Panc1 (cell line): ENCODE results near the gene SYNRG. TPM values are rescaled to one million over a fixed set of nuclear protein-coding genes. Genes with fewer than 3 reads are reported as not detected.

Source experiments
- ATAC-seq: fragments of 200-7000 bp; cut with Tn5 transposase; 2 replicates; pipeline ENCODE4 v1.9.1; 2020; ENCODE audit warnings: mild to moderate bottlenecking, moderate library complexity
- BruUV-seq: library from RNA; stranded (reverse); fragments of 400-500 nt; replicated peaks from 2 replicates; lab custom pipeline; 2021; lab: Mats Ljungman, UMichigan
- CTCF ChIA-PET: fragments of 300-600 bp; sonication (Branson Sonifier 250); formaldehyde crosslinking; loops from one replicate; lab custom pipeline; 2022; ENCODE audit warnings: antibody characterized with exemption; lab: Charles Lee
- POLR2A ChIA-PET: fragments of 300-600 bp; sonication (Branson Sonifier 250); formaldehyde crosslinking; loops from one replicate; lab custom pipeline; 2022; ENCODE audit warnings: antibody characterized with exemption; lab: Charles Lee
- DNase-seq: peaks from one replicate; pipeline ENCODE4 v3.0.0-alpha.2; 2010; ENCODE audit warnings: low read depth, low spot score
- H3K27ac ChIP-seq: 2 replicates; pipeline ENCODE4 v1.5.1; 2011; ENCODE audit warnings: mild to moderate bottlenecking, low read length, inconsistent platforms
- H3K27me3 ChIP-seq: fragments of 200-500 bp; sonication (Bioruptor generic); 2 replicates; pipeline ENCODE4 v1.6.0; 2014; ENCODE audit warnings: low read length, inconsistent platforms; ENCODE audit not compliant: control insufficient read depth, insufficient read depth
- H3K36me3 ChIP-seq: fragments of 200-500 bp; sonication (Bioruptor generic); 2 replicates; pipeline ENCODE4 v1.5.1; 2014; ENCODE audit warnings: inconsistent platforms, mild to moderate bottlenecking, low read length, moderate library complexity; ENCODE audit not compliant: control insufficient read depth, insufficient read depth
- H3K4me1 ChIP-seq: 2 replicates; pipeline ENCODE4 v1.5.1; 2011; ENCODE audit warnings: inconsistent platforms, mild to moderate bottlenecking, low read length, moderate library complexity; ENCODE audit not compliant: control insufficient read depth, insufficient read depth
- H3K4me3 ChIP-seq, 2 experiments: 2 replicates each; pipeline ENCODE4 v1.5.1; 2011 to 2012; ENCODE audit warnings: low read depth in 2 of 2, low read length in 2 of 2, mild to moderate bottlenecking in 2 of 2, inconsistent platforms in 1 of 2, moderate library complexity in 1 of 2
- H3K9me3 ChIP-seq: fragments of 200-500 bp; sonication (Bioruptor generic); 2 replicates; pipeline ENCODE4 v1.5.1; 2014; ENCODE audit warnings: low read depth, mild to moderate bottlenecking, inconsistent platforms, low read length, moderate library complexity; ENCODE audit not compliant: control insufficient read depth, insufficient read depth
- CTCF ChIP-seq: fragments of 450-650 bp; IDR thresholded peaks from 2 replicates; pipeline ENCODE4 v1.5.1; 2017; ENCODE audit warnings: mild to moderate bottlenecking
- POLR2AphosphoS5 ChIP-seq: IDR thresholded peaks from 2 replicates; pipeline ENCODE4 v1.6.1; 2012; ENCODE audit warnings: mild to moderate bottlenecking, low read depth, low read length, moderate library complexity
- REST ChIP-seq, 2 experiments: IDR thresholded peaks; 2 replicates each; pipeline ENCODE4 v1.6.1; 2011 to 2012; ENCODE audit warnings: low read depth in 2 of 2, control low read depth in 1 of 2, low read length in 1 of 2, mild to moderate bottlenecking in 1 of 2, moderate library complexity in 1 of 2; ENCODE audit not compliant: insufficient read depth in 1 of 2
- SIN3A ChIP-seq: IDR thresholded peaks from 2 replicates; pipeline ENCODE4 v1.6.1; 2012; ENCODE audit warnings: low read depth, mild to moderate bottlenecking, low read length, moderate library complexity, borderline replicate concordance; ENCODE audit not compliant: insufficient read depth
- TCF7L2 ChIP-seq: IDR thresholded peaks from 2 replicates; pipeline ENCODE4 v1.6.1; 2011; ENCODE audit warnings: mild to moderate bottlenecking, low read depth, low read length, inconsistent platforms
- in situ Hi-C: cut with HindIII; loops from 2 replicates; pipeline ENCODE4 v1.10.0; 2016; ENCODE audit warnings: low sequenced_read_pairs, low pct_unique_long_range_greater_than_20kb
- intact Hi-C: fragments of 100-400 bp; cut with micrococcal nuclease; formaldehyde crosslinking; loops from one replicate; pipeline ENCODE4 v1.10.0; 2022; ENCODE audit not compliant: unreplicated experiment
- total RNA-seq: library from RNA; stranded (reverse); gene quantifications from one replicate; pipeline ENCODE4 v1.2.1, GENCODE V29; 2021; ENCODE audit not compliant: unreplicated experiment

The SYNRG gene
- total RNA-seq, 1 experiment from 2014 or later, result 30.8 TPM

GRCh38 chr17:37642681-37643080 lies 33.5 kb upstream of the SYNRG start:
- Histone ChIP-seq H3K4me3 (peak overlapping the region; percentile 59 to 70), H3K27ac (peak overlapping the region; percentile 75), H3K9me3 (no peaks in the 10 kb centered on the region), H3K4me1 (peaks cover 8% of the 10 kb centered on the region), H3K36me3 (peaks cover 5% of the 10 kb centered on the region; the same call in 1 of the 2 replicates), H3K27me3 (peaks cover 3% of the 10 kb centered on the region; the same call in 1 of the 2 replicates)
- peak; percentile 18; the same call in 1 of the 2 replicates for ATAC-seq
- TF ChIP-seq TCF7L2 (no peak), REST (IDR thresholded peaks at IDR 0.05; ENCODE audit: insufficient read depth in 1 of 2, low read depth in 2 of 2, low read length in 1 of 2) (no peak), CTCF (no peak), SIN3A (no peak), POLR2AphosphoS5 (no peak)
- ChIA-PET CTCF (no interaction called here), POLR2A (no interaction called here)
- in situ Hi-C loops (no loop called here), intact Hi-C loops (no loop called here)
- BruUV-seq, result TSS peak; percentile 85
- no peak for DNase-seq

- in situ Hi-C loops (no loop called here), intact Hi-C loops (no loop called here)
- TSS peak; percentile 41 for BruUV-seq
- Histone ChIP-seq H3K27me3 (peaks cover 3% of the 10 kb centered on the region; the same call in 1 of the 2 replicates), H3K36me3 (peaks cover 7% of the 10 kb centered on the region), H3K4me1 (peaks cover 8% of the 10 kb centered on the region), H3K4me3 (no peak overlapping the region), H3K9me3 (no peaks in the 10 kb centered on the region), H3K27ac (no peak overlapping the region)
- DNase-seq (no peak), ATAC-seq (no peak)
- ChIA-PET POLR2A (no interaction called here), CTCF (no interaction called here)
- TF ChIP-seq TCF7L2 (no peak), CTCF (no peak), REST (IDR thresholded peaks at IDR 0.05; ENCODE audit: insufficient read depth in 1 of 2, low read depth in 2 of 2, low read length in 1 of 2) (no peak)
These were observed 30.8 kb upstream of the SYNRG start for GRCh38 chr17:37640015-37640414.
